NB4 (cell line): ENCODE data around the gene CCM2L.

Experiments used
- MYC ChIP-seq: IDR thresholded peaks from 2 replicates; pipeline ENCODE4 v1.6.1; 2011; ENCODE audit warnings: low read depth, low read length
- POLR2A ChIP-seq: IDR thresholded peaks from 2 replicates; pipeline ENCODE4 v1.6.1; 2011; ENCODE audit warnings: mild to moderate bottlenecking; ENCODE audit not compliant: insufficient read length; ENCODE audit errors: extremely low read depth
- TF ChIP-seq, protein P1 (sequence below): IDR thresholded peaks from one replicate; pipeline ENCODE4 v1.5.1; 2012; ENCODE audit warnings: low read depth, low read length

DNA sequence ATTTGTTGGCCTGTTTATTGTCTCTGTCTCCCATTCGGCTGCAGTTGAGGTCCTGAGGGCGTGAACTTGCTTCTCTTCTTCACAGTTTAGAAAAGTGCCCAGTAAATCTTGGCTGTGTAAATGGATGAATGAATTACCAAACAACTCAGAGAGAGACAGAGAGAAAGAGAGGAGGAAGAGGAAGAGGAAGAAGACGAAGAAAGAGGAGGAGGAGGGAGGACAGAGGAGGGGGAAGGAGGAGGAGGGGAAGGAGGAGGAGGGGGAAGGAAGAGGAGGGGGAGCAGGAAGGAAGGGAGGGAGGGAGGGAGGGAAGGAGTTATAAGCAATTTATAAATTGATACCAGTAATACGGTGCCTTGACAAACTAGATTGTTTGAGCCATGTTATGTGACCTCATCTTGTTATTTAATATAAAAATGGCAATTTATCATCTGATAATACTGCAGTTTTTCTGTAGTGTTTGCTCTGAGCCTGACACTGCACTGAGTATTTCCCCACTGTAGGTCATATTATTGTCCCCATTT, 60.5 kb downstream of the CCM2L start:
- TF ChIP-seq POLR2A = no peak
- TF ChIP-seq, protein P1, sequence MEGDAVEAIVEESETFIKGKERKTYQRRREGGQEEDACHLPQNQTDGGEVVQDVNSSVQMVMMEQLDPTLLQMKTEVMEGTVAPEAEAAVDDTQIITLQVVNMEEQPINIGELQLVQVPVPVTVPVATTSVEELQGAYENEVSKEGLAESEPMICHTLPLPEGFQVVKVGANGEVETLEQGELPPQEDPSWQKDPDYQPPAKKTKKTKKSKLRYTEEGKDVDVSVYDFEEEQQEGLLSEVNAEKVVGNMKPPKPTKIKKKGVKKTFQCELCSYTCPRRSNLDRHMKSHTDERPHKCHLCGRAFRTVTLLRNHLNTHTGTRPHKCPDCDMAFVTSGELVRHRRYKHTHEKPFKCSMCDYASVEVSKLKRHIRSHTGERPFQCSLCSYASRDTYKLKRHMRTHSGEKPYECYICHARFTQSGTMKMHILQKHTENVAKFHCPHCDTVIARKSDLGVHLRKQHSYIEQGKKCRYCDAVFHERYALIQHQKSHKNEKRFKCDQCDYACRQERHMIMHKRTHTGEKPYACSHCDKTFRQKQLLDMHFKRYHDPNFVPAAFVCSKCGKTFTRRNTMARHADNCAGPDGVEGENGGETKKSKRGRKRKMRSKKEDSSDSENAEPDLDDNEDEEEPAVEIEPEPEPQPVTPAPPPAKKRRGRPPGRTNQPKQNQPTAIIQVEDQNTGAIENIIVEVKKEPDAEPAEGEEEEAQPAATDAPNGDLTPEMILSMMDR = no peak
- TF ChIP-seq MYC = no peak
